Astrocyte of the cerebellum (primary cell): ENCODE data around the gene RARB.
A peak's percentile ranks its signal among the peaks of the same experiment; 100 is the strongest.

Source experiments
- DNase-seq: peaks from one replicate; pipeline ENCODE4 v3.0.0-alpha.2; 2011; ENCODE audit warnings: low read depth
- H3K4me3 ChIP-seq: 2 replicates; pipeline ENCODE4 v1.5.1; 2011; ENCODE audit warnings: mild to moderate bottlenecking, low read depth, low read length, moderate library complexity
- in situ Hi-C: cut with HindIII; loops from 2 replicates; pipeline ENCODE4 v1.10.0; 2017; ENCODE audit warnings: low sequenced_read_pairs
- TF ChIP-seq, protein P1 (sequence below): IDR thresholded peaks from 2 replicates; pipeline ENCODE4 v1.5.1; 2012; ENCODE audit warnings: low read length, low read depth, moderate library complexity, mild to moderate bottlenecking; ENCODE audit errors: missing control alignments

RARB gene

DNA sequence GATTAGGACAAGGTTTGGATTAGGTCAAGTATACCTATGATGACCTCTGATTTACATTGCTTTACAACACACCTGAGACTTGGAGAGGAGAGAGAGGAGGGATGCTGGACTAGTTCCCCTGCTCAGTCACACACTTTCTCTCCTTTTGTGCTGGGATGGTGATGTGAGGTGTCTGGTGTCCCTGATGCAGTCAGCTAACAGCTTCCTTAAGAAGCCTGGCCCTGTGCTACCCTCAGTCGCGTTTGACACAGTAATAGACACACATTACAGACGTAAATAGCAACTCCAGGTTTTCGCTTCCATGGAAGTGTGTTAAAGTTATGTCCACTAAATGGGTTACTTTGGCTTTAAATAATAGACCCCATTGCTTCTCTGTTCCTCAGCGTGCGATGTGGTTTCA, 58.9 kb downstream of the RARB start:
- in situ Hi-C loops = no loop called here
- H3K4me3 ChIP-seq = no peak overlapping the region
- DNase-seq = no peak
- TF ChIP-seq, protein P1, sequence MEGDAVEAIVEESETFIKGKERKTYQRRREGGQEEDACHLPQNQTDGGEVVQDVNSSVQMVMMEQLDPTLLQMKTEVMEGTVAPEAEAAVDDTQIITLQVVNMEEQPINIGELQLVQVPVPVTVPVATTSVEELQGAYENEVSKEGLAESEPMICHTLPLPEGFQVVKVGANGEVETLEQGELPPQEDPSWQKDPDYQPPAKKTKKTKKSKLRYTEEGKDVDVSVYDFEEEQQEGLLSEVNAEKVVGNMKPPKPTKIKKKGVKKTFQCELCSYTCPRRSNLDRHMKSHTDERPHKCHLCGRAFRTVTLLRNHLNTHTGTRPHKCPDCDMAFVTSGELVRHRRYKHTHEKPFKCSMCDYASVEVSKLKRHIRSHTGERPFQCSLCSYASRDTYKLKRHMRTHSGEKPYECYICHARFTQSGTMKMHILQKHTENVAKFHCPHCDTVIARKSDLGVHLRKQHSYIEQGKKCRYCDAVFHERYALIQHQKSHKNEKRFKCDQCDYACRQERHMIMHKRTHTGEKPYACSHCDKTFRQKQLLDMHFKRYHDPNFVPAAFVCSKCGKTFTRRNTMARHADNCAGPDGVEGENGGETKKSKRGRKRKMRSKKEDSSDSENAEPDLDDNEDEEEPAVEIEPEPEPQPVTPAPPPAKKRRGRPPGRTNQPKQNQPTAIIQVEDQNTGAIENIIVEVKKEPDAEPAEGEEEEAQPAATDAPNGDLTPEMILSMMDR = no peak

DNA sequence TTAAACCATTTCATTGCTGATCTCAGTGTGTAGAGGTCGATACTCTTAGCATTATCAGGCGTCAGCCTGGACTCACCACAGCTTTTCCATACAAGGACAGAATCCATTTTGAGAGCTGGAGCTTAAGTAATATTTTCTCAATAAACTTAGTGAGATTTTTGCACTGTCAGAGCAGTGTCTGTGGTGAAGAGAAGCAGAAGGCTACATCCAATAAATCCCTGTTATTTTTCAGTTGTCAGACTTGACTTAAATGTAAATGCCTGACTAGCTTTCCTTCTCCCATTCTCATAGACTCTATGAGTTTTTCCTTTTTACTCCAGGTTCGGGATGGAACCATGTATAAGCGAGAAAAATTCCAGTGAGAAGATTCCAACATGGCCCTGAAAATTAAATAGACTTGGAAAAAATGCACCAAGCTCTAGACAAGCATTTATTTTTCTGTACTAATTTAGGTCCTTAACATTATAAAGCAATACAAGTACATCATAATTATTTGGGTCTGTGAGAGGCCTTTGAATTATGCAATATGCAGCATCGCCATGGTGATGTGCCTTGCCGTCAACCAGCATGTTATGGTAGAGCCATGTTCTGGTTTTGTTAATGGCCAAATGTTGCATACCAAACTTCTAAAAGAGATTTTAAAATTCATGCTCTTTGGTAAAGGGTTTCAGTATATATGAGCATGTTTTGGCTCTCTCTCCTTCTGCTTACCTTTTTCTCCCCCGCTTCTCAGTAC, 62.0 kb downstream of the RARB start:
- DNase-seq = no peak
- in situ Hi-C loops = no loop called here
- TF ChIP-seq, protein P1 = no peak
- no peak overlapping the region for H3K4me3 ChIP-seq

DNA sequence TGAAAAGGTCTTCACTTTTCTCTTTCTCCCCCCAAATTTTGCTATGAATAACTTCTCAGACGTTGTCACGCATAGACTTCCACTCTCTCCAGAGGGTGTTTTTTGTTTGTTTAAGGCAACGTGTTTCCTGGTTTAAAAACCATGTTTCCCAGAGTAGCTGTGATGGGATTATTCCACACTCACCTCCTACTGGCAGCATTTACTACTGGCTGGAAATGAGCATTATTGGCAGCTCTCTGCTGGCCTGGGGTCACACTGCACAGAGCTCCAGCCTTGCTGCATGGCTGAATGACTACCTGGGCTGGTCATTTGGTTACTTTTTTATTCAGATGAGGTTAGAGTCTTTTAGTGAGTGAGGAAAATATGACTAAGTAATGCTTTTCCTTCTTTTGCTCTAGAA, 65.2 kb downstream of the RARB start:
- DNase-seq = no peak
- in situ Hi-C loops = no loop called here
- TF ChIP-seq, protein P1 = no peak
- H3K4me3 ChIP-seq = no peak overlapping the region

DNA sequence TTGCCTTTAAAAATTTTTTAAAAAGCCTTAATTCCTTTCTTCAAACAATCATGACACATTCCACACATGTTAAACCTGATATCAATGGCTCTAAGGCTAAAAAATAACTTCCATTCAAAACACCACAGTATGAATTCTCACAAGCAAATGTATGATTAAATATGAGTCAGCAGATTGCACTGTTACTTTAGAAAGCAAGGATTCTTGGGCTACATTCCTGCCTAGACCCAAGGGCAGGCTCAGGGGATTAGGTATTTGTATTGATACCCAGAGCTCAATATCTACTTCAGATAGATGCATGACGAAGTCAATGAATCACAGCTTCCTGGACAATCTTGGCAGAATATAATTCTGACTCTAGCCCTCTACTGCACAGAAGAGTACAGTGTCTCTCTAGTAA, 65.7 kb downstream of the RARB start:
- TF ChIP-seq, protein P1 = no peak
- in situ Hi-C loops = no loop called here
- H3K4me3 ChIP-seq = no peak overlapping the region
- peak; percentile 57 for DNase-seq

DNA sequence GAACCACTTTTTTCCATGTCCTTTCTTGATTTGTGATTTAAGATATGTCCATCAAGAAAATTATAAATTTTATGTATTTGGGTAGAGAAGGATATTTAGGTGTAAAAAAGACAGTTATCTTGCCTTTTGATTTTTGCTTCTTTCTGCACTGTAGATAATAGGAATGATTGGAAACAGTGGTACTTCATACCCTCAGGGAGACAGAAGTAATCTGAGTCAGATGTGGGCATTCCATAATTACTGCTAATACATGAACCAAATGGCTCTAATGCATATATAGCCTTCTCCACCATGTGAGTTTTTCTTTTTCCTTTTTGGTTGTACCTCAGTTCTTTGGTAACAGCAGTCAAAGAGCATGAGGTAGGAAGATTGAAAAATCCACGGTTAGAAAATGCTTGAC, 67.2 kb downstream of the RARB start:
- TF ChIP-seq, protein P1 = no peak
- no peak for DNase-seq
- in situ Hi-C loops = no loop called here
- H3K4me3 ChIP-seq = no peak overlapping the region

DNA sequence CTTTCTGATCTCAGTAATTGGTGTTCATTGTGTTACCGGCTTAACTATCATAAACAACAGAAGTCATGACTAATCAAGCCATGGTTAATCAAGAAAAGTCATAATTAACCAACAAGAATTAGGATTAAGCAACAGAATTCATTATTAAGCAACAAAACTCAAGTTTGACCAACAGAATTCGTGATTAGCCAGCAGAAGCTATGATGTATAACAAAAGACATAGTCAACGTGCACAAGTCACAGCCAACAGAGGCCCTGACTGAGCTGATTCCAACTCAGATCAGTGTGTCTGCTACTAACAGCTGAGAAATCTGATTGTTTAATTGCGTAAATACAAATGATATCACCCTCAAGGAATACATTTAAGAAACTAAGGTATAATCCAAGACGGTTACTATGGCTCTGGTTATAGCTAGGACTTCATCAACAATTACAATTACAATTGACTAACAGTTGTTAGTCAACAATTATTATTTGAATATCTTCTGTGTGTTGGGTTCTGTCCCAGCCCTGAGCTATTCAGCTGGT, 67.7 kb downstream of the RARB start:
- H3K4me3 ChIP-seq = no peak overlapping the region
- DNase-seq = no peak
- in situ Hi-C loops = no loop called here
- TF ChIP-seq, protein P1 = no peak
